DND-41 (cell line): Measurements from ENCODE around the gene ARHGAP5.

ENCODE experiments used
- CTCF ChIP-seq: IDR thresholded peaks from 2 replicates; pipeline ENCODE4 v1.5.1; 2012; ENCODE audit warnings: borderline replicate concordance, low read length, moderate library complexity, mild to moderate bottlenecking; ENCODE audit not compliant: poor library complexity, severe bottlenecking; ENCODE audit errors: extremely low read depth
- EZH2 ChIP-seq: IDR thresholded peaks from 3 replicates; pipeline ENCODE4 v1.6.1; 2012; ENCODE audit warnings: borderline replicate concordance, low read depth, mild to moderate bottlenecking, moderate library complexity, low read length, inconsistent platforms; ENCODE audit not compliant: severe bottlenecking

- TF ChIP-seq CTCF (no peak), EZH2 (no peak)
These were observed 129.4 kb downstream of the ARHGAP5 start for GRCh38 chr14:32206552-32206951.
